HG03159 (cell line): ENCODE data around the gene NFATC2IP.
"Not testable (repeated sequence)": the region's sequence is repeated elsewhere in the genome, so short reads cannot be mapped to it uniquely, and the experiment has no call there.

Source experiments
- ATAC-seq: cut with Tn5 transposase; IDR thresholded peaks from one replicate; pipeline ENCODE4 v1.9.1; 2021; ENCODE audit warnings: mild to moderate bottlenecking, moderate library complexity; ENCODE audit not compliant: unreplicated experiment

Gene NFATC2IP

DNA sequence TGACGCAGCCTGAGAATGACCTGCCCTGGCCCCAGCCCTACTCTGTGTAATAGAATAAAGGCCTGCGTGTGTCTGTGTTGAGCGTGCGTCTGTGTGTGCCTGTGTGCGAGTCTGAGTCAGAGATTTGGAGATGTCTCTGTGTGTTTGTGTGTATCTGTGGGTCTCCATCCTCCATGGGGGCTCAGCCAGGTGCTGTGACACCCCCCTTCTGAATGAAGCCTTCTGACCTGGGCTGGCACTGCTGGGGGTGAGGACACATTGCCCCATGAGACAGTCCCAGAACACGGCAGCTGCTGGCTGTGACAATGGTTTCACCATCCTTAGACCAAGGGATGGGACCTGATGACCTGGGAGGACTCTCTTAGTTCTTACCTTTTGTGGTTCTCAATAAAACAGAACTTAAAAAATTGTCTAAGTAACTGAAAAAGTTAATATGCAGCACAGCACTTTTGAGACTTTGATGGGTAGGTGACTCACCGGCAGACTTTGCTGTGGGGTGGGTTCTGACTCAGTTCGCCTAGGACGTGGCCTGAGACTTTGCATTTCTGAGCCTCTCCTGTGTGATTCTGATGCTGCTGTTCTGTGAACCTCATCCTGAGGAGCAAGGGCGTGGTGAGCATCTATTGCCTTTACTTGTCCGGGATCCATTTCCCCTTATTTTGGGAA, 39.8 kb downstream of the NFATC2IP start:
- ATAC-seq = no peak

DNA sequence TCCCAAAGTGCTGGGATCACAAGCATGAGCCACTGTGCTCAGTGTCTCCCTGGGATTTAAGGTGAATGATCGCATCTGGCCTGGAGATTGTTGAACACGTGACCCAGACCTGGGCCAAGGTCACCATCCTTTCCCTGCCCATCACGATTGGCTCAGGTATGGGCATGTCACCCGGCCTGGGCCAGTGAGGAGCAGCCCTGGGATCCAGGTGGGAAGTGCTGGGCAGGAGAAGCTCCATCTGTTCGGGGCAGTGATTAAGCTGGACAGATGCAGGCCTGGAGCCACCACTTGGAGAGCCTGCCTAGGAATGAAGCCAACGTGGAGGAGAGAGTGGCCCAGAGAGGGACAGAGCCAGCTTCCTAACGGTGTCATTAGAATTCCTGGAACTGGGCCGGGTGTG, 41.0 kb downstream of the NFATC2IP start:
- no peak for ATAC-seq

DNA sequence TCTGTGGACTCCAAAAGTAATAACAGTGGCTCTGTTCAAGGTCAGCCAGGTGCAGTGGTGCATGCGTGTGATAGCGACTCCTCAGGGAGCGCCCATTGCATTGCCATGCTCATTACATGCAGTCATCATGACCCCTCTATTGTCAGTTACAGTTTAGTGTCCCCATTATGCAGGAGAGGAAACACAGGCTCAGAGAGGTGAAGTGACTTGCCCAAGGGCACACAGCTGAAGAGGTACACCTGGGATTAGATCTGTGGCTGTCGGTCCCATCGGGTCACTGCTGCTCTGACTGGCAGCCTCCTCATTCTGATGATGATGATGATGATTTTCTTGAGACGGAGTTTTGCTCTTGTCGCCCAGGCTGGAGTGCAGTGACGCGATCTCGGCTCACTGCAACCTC, 41.8 kb downstream of the NFATC2IP start:
- no peak for ATAC-seq

DNA sequence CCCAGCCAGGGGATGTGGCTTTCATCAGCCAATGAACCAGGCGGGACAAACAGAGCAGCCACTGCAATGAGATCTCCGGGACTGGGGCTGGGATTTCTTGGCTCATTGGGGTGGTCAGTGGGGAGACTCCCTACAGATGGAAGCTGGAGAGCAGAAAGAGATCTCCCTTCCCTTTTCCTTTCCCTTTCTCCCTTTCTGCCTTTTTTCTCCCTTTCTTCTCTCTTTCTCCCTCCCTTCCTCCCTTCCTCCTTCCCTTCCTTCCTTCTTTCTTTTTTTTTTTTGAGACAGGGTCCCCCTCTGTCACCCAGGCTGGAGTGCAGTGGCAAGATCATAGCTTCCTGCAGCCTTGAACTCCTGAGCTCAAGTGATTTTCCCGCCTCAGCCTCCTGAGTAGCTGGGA, 48.1 kb downstream of the NFATC2IP start:
- ATAC-seq = no peak

DNA sequence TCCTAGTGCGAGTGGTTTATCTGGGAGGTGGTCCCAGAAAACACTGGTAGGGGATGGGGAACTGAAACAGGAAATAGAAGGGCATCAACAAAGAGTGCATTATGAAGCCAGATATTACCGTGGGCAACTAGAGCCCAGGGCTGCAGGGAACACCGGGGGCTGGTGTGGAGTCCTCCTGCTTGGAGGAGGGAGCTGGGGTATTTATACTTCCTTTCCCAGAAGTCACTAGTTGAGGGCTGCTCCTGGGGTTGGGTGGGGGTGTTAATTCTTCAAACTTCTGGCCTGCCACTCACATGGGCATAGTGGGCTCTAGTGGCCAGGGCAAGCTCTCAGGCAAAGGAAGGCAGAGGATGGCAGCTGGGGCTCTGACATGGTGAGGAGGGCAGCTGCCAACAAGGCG, 48.8 kb downstream of the NFATC2IP start:
- ATAC-seq = no peak

DNA sequence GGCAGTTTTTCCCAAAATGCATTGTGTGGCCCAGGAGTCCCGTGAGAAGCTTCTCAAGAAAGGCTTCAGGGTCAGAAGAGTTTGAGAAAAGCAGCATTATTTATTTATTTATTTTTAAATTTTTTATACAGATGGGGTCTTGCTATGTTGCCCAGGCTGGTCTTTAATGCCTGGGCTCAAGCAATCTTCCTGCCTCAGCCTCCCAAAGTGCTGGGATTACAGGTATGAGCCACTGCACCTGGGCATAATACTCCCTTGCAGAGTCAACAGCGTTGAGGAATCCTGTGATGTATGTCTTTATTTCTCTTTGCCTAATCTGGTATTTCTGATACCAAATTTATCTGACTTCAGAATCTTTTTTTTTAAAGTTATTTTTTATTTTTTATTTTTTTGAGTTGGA, 49.3 kb downstream of the NFATC2IP start:
- ATAC-seq = no peak

DNA sequence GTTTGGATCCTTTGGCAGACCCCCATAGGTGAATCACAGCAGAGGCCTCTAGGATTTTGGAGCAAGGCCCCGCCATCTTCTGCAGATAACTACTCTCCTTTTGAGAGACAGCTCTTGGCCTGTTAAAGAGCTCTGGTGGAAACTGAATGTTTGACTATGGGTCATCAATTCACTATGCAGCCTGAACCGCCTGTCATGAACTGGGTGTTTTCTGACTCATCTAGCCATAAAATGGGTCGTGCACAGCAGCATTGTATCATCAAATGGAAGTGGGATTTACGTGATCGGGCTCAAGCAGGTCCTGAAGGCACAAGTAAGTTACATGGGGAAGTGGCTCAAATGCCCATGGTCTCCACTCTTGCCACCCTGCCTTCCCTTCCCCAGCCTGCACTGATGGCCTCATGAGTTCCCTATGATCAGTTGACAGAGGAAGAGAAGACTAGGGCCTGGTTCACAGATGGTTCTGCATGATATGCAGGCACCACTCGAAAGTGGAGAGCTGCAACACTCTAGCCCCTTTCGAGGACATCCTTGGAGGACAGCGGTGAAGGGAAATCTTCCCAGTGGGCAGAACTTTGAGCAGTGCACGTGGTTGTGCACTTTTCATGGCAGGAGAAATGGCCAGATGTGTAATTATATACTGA, 53.9 kb downstream of the NFATC2IP start:
- not testable (repeated sequence) for ATAC-seq

DNA sequence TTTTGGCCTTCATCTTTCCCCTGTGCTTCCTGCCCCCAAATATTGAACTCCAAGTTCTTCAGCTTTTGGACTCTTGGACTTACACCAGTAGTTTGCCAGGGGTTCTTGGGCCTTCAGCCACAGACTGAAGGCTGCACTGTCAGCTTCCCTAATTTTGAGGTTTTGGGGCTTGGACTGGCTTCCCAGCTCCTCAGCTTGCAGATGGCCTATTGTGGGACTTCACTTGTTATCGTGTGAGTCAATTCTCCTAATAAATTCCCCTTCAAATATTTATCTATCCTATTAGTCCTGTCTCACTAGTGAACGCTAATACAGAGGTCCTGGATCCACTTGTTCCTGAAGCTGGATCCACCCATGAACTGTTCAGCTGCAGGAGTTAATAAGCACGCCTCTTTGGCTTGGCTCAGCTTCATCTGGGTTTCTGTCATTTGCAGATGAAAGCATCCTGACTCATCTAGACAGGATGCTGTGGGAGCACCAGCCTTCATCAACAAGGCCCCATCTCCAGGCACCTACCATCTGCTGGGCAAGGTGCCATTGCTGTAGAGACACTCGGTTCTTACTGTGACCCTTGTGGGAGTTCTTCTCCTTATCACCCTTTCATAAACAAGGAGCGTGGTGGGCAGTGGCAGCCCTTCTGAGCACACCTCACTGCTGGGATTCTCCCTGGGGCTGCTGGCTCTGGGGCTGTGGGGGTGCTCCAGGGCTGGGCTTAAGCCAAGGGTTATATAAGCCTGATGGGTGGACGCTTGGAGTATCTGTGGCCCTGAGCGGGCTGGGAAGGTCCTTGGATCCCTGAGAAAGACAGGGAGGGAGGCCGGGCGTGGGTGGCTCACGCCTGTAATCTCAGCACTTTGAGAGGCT, 57.2 kb downstream of the NFATC2IP start:
- ATAC-seq = no peak

DNA sequence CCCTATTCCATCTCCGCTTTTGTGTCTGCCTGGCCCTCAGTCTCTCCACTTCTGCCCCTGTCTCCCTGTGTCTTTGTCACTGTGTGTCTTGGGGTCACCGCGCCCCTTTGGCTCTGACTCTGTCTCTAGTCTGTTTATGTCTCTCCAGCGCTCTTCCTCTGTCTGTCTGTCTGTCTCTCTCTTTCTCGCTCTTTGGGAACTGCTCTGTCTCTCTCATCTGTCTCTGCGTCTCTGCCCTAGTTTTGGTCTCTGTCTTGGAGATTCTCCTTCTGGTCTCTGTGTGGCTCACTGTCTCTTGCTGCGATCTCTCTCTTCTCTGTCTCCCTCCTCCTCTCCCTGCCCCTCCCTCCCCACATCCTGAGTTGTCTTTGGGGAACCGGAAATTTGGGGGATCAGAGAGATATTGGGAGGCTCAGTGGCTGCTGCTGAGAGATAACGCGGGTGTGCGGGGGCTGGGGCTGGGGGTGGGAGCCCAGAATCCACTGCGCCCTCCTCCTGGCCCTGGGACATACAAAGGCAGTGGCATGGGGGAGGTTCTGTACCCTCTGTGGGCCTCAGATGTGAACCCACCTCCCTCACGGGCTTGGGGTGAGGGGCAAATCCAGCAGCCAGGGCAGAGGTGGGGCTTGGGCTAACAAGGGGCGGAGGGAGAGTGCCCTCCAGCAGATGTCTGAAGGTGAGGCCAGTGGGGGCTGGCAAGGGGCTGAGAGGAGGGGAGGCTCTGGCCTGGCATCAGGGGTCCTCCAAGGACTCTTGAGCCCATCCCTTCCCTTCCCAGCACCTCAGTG, 58.5 kb downstream of the NFATC2IP start:
- ATAC-seq = no peak

DNA sequence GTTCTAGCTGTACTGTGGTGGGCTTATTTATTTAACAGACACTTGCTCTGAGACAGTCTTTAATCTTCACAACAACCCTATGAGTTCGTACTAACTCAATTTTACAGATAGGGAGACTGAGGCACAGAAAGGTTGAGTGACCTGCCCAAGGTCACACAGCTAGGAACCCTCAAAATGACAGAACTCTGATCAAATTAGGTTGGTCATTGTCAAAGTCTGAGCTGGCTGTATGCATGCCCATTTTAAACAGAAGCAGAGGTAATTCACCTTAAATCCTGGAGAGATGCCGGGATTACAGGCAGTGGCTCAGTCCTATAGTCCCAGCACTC, 59.1 kb downstream of the NFATC2IP start:
- no peak for ATAC-seq

DNA sequence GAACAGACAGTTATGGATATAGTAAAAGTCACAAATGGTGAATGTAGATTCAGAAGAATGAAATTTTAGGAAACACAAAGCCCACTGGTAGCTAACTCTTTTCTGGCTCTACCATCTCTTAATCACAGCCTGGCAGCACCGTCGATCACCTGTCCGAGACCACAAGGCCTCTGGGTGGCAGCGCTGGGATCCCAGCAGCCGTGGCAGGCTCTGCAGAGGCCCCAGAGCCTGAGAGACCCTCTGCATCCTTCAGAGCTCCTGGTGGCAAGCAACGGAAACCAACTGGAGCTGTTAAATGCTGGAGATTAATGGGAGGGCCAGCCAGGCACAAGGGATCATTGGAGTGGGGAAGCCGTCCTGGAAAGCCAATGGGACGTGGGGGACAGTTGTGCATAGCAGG, 60.4 kb downstream of the NFATC2IP start:
- no peak for ATAC-seq

DNA sequence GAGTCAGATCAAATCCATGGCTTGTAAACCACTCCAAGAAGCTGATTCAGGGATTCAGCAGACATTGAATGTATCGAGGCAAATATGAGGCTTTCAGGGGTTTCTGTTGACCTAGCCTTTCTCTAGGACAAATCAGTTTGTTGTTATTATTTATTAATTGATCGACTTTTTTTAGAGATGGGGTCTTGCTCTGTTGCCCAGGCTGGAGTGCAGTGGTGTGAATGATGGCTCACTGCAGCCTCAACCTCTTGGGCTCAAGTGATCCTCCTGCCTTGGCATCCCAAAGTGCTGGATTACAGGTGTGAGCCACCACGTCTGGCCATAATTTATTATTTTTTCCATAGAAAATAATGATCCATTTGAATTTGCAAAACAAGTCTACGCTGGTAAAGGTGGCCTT, 61.1 kb downstream of the NFATC2IP start:
- ATAC-seq = no peak

DNA sequence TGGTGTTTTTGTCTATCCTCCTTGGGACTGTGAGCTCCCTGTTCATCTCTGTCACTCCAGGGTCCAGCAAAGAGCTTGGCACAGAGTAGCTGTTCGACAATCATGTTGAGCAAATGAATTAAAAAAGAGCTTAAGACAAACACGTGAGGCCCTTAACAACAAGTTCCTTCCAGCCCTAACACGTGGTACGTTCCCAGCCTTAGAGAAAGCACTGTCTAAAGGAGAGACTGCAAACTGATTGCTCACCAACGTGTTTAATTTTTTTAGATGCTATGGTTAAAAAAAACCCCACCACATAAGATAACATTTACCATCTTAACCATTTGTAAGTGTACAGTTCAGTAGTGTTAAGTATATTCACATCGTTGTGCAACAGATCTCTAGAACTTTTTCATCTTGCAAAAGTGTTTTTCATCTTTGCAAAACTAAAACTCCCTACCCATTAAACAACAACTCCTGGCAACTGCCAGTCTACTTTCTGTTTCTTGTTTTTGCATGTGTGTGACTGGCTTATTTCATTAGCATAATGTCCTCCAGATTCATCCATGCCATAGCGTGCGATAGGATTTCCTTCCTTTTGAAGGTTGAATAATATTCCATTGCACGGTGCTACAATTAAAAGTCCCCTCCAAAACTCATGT, 62.3 kb downstream of the NFATC2IP start:
- no peak for ATAC-seq

DNA sequence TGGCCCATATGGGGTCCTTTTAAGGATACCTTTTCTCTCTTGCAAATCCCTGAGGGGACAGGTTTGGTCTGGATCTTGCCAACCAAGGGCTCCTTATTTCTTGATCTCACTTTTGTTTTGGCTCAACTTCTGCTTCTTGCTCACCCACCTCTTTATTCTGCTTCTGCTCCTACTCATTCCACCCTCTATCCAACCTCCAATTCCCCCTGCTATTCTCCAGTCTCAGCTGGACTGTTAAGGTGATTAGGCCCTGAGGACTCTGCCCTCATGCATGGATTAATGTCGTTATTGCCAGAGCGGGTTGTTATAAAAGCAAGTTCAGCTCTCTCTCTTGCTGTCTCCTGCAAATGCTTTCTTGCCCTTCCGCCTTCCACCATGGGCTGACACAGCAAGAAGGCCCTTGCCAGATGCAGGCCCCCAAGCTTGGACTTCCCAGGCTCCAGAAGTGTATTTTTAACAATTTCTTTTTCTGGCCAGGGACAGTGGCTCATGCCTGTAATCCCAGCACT, 63.9 kb downstream of the NFATC2IP start:
- no peak for ATAC-seq
